Left renal cortex interstitium (tissue), 4 donors: Measurements from ENCODE around the gene ZNF483. TPM values are rescaled to one million over a fixed set of nuclear protein-coding genes. Genes with fewer than 3 reads are reported as not detected.
"Not testable (repeated sequence)": the region's sequence is repeated elsewhere in the genome, so short reads cannot be mapped to it uniquely, and the experiment has no call there.

Source experiments
- DNase-seq, 4 donors: peaks; one replicate each; pipeline ENCODE4 v3.0.0-alpha.2; 2013; ENCODE audit warnings: low read depth in 4 of 4, low spot score in 2 of 4, missing footprints in 1 of 4
- polyA plus RNA-seq, 4 donors: library from polyadenylated mRNA; unstranded; fragments of 120-200 nt; gene quantifications; one replicate each; pipeline ENCODE4 v1.2.1, GENCODE V29; 2013; ENCODE audit not compliant: insufficient read length in 4 of 4

ZNF483 gene
- polyA plus RNA-seq: 1 to 10 TPM; 2.1 to 5.1 (median 3.5) TPM

DNA sequence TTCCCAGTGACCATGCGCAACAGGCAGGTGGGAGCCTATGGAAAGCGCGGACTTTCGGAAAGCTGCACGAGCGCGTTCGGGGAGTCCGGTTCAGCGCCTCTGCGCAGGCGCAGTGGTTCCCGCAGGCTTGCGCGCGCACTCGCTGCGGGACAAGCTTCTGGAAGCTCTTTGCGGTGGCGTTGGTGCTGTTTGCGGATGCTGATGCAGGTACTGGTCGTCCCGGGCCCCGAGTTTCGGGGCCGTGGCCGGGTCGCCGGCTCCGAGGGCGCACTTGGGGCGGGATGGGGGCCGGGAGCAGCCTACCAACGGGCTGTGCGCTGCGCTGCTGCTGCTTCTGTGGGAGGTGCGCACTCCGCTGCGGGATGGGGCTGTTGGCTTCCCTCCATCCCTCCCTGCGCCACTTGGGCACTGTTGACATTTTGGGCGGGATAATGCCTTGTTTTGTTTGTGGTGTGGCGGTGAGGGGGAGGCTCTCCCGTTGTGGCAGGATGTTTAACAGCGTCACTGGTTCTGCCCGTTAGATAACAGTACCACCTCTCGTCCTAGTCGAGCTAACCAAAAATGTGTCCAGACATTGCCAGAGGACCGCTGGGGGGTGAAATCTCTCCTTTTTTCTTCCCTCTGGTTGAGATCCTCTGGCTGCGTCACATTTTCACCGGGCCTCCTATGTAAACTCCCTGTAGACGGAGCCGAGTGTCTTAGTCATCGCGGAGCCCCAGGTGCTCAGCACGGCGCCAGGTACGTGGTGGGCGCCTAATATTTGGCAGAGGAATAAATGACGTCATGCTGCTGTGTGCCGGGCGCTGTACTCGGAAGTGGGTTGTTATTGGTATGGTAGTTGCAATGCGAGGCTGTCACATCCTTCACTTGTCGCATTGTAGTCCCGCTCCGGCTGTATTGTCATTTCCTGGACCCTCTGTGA, at the start of gene ZNF483:
ZNF483 (plus strand) TSS at position 124 of the 922 bp plus-strand sequence. CDS start 2,217 bp downstream, outside the sequence.
- peak; percentile 68 to 81 (median 71) for DNase-seq

DNA sequence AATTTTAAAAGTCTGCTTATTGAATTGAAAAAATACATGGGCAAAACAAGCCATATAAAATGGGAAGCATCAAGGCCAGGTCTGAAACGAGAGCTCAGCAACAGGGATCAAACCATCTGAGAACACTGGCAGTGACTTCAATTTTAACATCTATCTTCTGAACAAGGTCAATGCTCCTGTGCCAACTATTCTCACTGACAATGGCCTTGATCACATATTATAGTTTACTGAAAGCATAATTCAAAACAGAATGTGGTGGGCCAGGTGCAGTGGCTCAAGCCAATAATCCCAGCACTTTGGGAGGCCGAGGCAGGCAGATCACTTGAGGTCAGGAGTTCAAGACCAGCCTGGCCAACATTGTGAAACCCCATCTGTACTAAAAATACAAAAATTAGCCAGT, 49.8 kb upstream of the ZNF483 start:
- no peak for DNase-seq

DNA sequence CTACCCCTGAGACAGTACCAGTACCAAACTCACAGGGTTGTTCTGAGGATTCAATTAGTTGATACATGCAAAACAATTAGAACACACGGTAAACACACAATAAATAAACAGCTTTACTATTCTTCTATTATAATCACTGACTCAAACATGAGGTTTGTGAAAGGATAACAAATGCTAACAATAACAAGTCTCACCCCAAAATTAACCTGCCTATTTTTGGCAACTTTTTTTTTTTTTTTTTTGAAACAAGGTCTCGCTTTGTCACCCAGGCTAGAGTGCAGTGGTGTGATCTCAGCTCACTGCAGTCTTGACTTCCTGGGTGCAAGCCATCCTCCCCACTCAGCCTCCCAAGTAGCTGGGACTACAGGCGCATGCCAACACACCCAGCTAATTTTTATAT, 47.3 kb upstream of the ZNF483 start:
- DNase-seq: no peak

DNA sequence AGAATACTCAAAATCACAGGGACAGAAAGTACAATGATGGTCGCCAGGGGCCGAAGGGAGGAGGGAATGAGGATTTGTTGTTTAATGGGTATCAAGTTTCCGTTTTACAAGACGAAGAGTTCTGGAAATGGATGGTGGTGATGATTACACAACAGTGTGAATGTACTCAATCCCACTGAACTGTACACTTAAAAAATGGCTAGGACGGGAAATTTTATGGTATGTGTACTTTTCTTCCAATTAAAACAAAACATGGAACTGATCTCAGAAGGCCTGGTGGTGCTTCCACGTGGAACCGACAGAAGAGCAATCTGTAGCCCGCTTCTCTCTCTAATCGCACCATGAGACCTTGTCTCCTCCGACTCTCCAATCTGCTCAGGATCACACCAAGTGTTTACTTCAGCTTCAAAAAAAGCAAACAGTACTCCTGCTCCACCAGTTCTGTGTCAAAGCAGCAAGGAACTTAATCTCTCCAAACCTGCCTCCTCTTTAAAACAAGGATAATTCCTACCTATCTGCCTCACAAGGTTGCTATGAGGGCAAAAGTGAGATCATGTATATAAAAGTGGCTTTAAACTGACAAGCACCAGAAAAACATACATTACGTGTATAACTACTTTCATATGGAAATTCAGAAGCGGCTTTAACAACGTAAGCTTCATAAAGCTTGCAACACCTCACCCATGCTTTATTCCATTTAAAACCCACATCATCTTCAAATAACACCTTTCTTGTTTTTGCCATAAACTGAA, 42.9 kb upstream of the ZNF483 start:
- DNase-seq: peak in 1 of 4 donors; percentile 50

DNA sequence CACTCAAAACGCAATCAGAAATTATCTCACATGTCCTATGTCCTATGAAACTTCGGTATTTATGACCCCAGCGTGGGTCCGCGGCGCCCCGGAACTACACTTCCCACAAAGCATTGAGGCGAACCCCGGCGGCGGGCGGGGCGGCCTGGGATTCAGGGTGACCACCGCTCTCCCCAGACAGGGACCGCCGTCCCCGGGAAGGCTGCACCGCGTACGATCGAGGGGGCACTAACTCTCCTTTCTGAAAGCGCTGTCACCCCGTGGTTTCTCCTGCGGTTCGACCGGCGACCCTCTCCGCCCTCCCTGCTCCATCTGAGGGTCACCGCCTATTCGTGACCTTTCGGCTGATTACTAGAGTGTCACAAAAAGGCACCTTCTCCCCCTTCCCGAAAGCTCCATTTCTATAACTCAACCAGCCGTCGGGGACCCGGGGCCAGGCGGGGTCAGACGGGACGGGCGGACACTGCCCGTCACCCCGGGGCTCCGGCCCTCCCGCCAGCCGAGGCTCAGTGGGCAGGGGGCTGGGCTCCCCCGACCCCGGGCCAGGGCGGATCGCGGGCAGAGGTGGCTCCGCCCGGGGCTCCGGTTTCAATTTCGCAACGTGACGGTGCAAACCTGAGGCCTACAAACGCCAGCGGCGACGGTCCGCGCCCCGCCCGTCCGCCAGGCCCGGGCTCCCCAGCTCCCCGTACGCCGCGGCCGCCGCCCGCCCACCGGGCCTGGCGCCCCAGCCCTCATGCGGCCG, 42.1 kb upstream of the ZNF483 start:
- peak in 2 of 4 donors; percentile 45 to 50 for DNase-seq

DNA sequence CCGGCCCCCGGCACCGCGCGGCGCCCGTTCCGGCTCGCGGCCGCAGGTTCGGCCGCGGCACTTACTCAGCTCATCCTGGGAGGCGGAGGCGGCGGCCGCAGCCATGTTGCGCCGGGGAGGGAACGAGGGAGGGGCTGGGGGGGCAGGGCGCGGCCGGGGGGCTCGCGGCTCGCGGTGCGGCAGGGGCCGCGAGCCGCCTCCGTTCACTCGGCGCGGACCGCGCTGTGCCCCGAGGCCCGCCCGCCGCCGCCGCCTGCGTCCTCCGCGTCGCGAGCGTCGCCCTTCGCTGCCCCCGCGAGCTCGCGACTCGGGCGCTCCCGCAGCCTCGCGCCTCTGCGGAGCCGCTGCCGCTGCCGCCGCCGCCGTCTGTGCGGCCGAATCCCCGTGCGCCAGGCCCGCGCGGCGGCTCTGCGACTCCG, 41.5 kb upstream of the ZNF483 start:
- DNase-seq: peak in 1 of 4 donors; percentile 17

DNA sequence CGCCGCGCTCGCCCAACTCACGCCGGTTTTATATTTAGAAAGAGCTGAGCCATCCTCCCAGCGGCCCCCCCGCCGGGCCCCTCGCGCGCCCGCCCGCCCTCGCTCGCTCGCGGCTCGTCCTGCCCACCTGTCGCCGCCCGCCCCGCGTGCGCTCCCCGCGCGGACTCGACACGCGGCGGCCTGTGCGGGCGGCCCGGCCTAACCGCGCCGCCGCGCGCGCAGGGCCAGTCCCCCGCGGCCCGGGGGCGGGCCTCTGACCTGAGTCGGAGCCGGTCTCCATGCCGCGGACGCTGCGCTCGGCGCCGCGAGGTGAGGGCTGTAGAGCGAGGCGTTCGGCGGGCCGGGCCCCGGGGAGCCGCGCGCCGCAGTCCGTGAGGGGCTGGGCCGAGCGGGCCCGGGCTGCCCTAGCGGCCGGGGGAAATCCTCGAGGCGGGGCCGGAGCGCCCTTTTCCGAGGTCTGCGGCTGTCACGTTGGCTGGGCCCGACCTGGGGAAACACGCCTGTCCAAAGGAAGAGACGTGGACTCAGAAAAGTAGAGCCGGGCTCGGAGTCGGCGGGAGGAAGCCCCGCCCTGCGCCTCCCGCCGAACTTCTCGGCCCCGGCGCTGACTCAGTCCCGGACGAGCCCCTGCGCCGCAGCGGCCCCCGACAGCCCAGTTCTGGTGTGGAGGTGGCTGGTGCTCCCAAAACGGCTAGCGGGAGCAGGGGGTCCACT, 41.0 kb upstream of the ZNF483 start, which contains the start of gene ECPAS:
ECPAS (minus strand) TSS at position 526 of the 714 bp plus-strand sequence. CDS start 11,465 bp downstream, outside the sequence.
- DNase-seq: peak in 2 of 4 donors; percentile 43 to 58

DNA sequence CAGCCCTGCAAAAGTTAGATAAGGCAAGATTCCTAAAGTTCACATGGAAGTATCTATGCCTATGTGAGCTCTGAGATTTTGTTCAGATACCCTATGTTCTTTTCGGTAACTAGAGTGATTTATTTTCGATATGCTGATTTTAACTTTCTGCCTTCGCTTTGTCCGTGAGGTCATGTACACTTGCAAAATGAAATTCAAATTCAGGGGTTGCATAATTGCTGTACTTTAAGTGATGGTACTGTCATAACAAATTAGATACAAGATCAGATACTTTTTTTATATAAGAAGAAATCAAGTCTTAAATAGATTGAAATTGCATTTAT, 40.4 kb upstream of the ZNF483 start:
- no peak for DNase-seq

DNA sequence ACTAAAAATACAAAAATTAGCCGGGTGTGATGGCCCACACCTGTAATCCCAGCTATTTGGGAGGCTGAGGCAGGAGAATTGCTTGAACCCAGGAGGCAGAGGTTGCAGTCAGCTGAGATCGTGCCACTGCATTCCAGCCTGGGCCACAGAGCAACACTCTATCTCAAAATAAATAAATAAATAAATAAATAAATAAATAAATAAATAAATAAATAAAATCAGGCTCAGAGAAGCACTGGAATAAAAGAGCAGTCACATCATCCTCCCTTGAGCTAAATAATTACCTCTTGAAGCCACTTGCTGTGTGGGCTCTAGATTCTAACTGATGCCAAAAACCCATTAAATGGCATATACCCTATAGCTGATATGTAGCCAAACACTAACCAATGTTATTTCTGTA, 27.8 kb upstream of the ZNF483 start:
- not testable (repeated sequence) for DNase-seq

DNA sequence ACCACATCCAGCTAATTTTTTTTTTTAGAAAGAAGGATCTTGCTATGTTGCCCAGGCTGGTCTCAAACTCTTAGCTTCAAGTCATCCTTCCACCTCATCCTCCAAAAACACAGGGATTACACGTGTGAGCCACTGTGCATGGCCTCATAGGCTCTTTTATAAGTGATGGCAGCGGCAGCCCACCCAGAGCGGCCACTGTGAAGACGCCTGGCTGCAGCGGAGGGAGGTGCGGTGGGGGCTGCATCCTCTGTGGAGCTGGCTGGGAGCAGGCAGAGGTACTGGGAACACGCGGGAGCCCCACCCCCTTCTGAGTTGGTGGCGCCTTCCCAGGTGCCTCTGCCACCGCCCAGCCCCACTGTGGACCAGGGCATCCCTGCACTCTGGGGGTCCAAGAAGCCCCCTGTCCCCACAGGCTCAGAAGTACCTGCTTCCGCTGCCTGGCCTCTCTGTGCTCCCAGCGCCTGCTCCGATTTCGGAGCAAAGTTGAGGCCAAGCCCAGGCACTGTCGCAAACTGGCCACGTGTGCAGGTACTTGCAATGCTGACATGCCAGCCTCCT, 23.9 kb upstream of the ZNF483 start:
- no peak for DNase-seq

DNA sequence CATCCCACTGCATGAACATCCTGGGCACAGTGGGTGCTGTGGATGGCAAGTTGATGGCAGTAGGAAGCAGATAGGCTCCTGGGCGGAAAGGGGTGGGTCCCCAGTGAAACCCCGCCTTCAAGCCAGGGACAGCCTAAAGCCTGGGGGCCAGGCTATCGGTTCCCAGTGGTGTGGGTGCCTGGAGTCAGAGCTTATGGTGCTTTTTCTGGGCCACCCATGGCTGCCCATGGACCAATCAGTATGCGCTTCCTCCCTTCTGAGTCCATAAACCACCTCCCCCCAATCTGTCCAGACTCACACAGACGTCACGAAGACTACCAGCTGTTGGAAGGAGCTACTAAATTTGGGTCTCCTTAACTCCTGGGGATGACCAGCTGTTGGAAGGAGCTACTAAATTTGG, 23.3 kb upstream of the ZNF483 start:
- DNase-seq: no peak

DNA sequence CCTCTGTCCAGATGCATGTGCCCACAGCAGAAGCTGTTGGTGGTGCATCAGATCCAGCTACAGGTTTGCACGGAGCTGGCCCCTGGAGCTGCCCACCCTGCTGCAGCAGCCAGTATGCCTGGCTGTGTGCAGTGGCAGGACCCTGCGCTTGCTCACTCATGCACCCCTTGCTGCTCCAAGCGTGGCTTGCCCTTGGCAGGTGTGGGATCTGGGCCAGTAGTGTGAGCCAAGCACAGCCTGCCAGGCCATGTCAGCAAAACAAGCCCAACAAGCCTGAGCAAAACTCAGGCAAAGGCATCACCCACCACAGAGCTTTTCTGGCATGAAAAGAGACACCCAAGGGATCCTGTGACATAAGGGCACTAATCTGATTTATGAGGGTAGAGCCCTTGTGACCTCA, 22.5 kb upstream of the ZNF483 start:
- DNase-seq: no peak

DNA sequence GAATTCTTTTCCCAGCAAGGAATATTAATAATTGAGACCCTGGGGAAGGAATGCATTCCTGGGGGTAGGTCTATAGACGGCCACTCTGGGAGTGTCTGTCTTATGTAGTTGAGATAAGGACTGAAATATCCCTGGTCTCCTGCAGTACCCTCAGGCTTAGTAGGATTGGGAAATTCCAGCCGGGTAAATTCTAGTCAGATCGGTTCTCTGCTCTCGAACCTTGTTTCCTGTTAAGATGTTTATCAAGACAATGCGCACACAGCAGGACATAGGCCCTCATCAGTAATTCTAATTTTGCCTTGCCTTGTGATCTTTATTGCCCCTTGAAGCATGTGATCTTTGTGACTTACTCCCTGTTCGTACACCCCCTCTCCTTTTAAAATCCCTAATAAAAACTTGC, 13.4 kb upstream of the ZNF483 start:
- DNase-seq: not testable (repeated sequence)

DNA sequence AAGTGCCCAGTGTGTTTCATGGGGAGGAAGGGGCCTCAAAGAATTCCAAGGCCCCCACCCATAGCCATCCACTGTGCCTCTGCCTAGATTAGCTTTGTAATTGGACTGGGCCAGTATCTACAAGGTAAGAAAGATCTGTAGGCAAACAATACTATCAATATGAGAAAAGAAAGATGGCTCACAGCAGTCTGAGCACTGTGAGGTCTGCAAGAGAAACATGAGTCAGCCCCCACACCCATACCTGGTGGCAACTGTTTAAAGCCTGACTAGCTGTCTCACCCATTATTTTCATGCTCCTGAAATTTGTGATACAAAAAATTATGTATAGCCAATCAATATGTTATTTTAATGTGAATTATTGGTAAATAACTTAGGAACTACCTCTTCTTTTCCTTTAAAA, 10.0 kb upstream of the ZNF483 start:
- DNase-seq: no peak

DNA sequence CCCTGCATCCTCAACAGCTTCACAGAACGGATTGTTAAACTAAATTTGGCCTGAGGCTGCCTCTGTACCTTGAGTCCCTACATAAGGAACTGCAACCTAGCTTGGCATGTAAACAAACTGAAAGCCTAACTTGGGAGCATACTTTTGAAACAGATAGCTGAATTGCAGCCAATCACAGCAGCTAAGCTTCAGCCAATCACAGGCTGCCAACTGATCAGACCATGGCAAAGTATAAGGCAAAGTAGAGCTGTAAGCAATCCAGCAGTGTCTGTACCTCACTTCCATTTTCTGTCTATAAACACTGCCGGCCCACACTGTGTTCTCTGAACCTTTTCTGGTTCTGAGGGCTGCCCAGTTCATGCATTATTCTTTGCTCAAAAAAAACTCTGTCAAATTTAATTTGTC, 8.9 kb upstream of the ZNF483 start:
- DNase-seq: no peak

DNA sequence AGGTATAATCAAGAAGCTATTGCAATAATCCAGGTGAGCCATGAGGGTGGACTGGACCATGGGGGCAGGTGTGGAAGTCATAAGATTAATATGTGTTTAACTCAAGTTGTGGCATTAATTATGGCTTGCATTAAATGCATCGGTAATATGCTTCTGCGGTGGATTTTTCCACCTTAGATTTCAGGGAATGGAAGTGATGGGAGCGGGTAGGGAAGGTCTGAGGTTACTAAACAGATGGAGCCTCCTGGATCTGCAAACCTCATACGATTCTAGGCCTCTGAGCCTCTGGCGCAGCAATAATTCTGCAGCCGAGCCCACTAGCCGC, 286 bp upstream of the ZNF483 start:
- no peak for DNase-seq

DNA sequence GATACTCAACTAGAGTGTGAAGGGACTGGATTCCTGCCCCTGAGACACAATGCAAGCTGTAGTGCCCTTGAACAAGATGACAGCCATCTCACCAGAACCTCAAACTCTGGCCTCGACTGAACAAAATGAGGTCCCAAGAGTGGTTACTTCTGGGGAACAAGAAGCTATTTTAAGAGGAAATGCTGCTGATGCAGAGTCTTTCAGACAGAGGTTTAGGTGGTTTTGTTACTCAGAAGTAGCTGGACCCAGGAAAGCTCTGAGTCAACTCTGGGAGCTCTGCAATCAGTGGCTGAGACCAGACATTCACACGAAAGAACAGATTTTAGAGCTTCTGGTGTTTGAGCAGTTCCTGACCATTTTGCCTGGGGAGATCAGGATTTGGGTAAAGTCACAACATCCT, 2.4 kb downstream of the ZNF483 start:
- DNase-seq: no peak

DNA sequence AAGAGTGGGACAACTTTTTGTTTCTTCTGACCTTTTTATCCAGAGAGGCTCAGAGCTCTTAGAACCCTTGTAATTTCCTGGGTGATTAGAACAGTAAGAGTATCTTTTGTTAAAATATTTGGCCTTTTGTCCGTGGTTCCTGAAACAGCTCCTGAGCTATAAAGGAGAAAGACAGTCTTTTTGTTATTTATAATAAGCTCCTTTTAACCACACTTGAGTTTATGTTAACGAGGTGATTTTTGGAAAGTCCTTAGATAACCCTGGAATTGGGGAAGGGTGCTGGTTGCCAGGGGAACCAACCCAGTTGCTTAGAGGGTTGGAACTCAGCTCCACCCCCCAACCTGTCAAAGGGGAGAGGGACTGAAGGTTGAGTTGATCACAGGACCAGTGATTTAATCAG, 4.8 kb downstream of the ZNF483 start:
- no peak for DNase-seq

DNA sequence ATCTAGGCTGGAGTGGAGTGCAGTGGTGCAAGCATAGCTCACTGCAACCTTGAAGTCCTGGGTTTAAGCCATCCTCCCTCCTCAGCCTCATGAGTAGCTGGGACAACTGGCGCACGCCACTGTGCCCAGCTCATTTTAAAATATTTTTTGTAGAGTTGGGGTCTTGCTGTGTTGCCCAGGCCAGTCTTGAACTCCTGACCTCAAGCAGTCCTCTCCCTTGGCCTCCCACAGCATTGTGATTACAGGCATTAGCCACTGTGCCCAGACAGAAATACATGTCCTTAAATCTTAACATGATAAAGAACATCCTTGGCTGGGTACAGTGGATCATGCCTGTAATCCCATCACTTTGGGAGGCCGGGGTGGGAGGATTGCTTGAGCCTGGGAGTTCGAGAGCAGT, 6.7 kb downstream of the ZNF483 start:
- DNase-seq: no peak
